Activated T-helper 1 cell treated with Interleukin-2 at 50 U/mL for 16 hours (primary cell): ENCODE data around the gene C21orf91.

Experiments
- DNase-seq: peaks from one replicate; pipeline ENCODE4 v3.0.0-alpha.2; 2020; ENCODE audit warnings: low read depth

C21orf91 gene

DNA sequence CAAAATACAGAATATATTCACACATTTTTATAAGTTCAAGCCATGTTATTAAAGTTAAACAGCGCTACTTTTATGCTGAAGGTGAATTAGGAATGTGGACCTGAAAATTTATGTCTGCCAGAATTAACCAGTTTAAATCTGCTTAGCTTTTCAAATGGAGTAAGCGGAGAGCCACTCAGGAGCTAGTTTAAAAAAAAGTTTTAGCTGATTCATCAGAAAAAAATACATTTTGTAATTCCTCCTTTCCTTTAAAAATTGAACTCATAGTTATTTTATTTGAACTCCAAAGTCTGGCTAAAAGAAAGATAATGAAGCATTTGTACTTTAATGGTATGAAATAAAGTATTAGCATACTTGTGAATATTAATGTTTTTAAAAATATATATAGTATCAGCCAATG is 21.2 kb downstream of the C21orf91 start:
- DNase-seq = no peak

DNA sequence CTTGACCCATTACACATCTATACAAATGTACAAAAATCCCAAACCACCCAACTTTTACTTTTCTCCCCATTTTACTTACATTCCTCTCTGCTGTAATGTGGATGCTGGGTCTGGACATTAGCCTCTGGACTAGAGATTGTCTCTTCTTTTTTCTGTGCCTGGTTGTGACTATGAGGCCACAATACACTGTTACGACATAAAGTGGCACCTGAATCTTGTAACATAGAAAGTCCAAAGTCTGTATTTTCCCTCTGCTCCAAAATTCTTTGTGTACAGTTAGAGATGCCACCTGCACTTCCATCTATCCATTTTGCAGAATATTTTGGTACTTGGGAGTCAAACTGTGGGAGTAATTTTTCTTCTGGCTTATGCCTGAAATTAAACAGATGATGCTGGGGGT is 22.7 kb downstream of the C21orf91 start:
- DNase-seq = no peak

DNA sequence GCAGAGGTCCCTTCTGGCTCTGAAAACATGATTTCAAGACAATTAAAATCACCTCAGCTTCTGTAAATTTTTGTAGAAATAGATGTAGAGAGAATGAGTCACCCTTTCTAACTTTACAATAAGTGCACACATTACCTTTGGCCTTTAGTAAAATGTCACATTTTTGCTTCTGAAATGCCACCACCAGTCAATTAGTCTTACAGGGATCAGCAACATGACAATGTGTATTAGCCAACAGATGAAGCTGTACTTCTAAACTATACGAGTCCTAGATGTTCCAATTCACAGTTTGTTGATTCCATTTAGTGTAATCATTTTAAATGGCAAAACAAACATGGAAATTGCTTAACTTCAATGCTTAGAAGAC is 23.1 kb downstream of the C21orf91 start:
- DNase-seq = no peak

DNA sequence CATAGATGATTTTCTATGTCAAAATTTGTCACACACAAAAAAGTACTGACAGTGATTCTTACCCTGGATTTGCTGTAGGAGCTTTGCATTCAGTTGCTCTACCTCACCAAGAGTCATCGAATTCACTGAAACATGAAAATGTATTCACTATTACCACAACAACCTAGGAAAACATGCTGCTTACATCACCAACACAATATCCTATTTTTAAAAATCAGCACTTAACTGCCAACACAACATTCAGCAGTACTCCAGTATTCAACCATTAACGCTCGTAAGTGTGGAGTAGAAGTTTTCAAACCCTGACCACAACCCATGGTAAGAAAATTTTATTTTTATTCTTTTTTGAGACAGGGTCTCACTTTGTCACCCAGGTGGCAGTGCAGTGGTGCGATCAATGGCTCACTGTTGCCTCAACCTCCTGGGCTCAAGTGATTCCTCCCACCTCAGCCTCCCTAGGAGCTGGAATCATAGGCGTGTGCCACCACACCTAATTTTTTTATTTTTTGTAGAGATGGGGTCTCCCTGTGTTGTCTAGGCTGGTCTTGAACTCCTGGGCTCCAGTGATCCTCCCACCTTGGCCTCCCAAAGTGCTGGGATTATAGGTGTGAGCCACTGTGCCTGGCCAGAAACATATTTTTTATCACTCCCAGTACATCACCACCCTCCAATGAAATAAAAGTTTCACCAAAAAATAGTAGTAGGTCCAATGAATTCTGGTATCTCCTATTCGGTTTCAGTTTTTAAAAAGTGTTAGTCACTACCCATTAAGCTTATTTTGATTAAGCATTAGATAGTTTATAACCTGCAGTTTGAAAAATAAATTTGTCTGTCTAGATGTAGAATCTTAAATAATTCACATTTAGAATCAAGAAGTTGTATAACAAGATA is 23.8 kb downstream of the C21orf91 start:
- no peak for DNase-seq

DNA sequence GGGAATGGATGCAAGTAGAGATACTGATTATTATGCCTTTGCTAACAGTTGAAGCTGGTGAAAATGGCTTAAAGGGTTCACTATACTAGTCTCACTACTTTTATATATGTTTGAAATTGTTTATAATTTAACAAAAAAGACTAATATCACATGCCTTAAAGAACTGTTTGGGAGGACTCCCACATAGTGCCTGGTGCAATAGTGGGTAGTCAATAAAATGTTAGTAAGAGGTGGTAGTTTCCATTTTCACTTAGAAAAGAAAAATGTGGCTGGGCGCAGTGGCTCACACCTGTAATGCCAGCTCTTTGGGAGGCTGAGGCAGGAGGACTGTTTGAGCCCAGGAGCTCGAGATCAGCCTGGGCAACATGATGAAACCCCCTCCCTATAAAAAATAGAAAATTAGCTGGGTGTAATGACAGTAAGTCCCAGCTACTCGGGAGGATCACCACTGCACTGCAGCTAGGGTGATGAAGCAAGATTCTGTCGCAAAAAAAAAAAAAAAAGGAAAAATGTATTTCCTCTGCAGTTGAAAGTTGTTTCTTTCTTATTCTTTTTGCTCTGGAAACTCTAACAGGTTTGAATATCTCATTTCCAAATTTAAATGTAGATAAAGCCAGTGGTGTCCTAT is 24.5 kb downstream of the C21orf91 start:
- no peak for DNase-seq

DNA sequence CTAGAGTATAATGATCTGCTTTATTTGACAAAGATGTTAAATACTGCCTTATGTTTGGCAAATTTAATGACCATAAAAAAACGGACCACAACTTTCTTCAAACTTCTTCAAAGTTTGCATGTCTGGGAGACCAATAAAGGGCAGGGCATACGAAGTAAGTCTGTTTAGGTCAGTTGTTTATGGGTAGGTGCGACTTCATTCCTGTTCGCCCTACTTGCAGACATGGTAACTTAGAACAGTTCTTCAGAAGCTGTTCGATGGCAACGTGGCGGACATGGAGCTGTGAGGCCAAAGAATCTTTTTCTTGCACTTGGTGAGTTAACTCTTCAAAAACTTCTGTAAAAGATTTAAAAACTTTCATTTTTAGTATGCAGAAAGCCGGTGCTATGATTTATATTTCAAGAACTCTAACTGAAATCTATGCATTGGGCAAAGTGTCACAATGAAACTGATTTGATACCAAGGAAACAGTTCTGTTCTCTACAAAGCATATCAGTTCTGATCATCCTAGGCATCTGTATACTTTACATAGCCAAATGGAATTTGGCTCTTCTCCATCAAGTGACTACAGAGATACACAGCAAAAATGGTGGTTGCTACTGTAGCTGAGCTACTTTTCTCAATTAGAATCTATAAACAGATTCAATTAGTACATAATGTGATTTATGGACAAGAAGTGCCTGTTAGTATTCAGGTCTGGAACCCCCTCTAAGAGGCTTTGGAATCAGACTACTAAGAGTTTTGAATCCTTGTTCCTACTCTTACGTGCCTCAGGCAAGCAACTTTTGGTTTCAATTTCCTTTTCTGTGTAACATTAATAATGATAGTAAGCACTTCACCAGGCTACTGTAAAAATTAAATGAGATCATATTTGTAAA is 25.7 kb downstream of the C21orf91 start:
- no peak for DNase-seq

DNA sequence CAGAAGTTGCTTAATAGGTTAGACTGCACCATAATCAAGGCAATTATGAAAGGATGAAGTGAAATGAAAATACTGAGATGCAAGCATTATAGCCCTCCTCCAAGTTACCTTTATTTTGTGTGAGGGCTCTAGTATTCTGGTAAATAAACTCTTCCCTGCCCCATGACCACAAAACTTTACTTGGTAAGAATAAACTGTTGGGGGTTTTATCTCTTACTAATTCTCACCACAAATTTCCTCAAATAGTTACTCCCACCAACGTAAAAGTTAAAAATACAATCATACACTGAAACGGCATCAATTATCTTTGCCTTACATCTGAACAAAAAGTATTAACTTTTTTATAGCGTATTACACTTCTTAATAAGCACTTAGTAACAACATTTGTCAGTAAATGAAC is 29.5 kb downstream of the C21orf91 start:
- no peak for DNase-seq

DNA sequence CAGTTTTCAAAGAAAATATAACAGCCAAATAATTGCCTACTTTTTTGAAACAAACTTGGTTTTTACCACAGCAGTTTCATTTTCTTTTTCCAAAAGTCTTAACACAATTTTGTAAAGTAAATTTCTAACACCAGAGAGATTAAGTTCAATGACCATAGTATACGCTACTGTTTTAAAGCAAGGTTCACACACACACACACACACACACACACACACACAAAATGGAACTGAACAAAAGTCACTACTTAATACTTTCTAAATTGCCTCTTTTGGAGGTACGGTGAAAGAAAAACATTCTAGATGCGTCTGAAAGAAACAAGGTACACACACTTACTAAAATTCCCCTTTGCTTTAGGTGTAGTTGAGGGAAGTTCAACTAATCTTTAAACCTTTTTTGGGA is 30.1 kb downstream of the C21orf91 start:
- DNase-seq = no peak

DNA sequence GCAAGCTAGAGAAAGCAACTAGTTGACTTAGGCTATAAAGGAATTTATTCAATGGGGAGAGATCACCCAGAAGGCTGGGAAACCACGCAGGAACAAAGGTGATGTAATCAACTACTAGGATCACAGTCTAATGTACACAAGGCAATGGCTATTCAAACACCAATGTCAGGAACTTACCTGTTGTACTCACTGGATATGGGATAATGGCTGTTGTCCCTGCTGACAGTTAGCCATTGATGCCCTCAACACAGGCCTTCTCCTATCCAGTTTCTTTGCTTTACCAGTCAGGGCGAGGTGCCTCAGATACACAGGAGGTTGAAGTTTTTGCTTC is 32.3 kb downstream of the C21orf91 start:
- no peak for DNase-seq

DNA sequence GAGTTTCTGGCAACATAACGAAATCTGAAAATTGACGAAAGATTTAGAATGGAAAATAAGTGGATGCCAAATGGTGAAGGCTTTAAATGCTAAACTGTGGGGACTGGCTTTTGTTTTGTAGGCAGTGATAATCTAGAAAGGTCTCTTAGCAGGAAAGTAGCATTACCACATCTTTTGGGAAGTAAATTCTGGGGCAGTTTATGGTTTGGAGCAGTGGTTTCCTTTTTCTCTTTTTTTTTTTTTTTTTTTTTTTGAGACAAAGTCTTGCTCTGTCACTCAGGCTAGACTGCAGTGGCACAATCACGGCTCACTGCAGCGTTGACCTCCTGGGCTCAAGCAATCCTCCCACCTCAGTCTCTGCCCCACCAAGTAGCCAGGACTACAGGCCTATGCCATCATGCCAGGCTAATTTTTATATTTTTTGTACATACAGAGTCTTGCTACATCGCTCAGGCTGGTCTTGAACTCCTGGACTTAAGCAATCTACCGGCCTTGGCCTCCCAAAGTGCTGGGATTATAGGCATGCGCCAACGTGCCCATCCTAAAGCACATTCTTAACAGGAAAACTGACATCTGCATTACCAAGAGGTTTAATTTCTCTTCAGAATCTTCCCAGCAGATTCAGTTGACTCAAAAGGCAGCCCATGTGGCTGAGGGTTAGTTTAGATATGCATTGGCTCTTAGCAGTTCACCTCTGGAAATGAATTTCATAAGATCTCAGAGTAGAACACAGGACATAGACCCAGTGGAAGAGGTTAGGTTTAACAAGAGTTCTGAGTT is 32.9 kb downstream of the C21orf91 start:
- DNase-seq = no peak

DNA sequence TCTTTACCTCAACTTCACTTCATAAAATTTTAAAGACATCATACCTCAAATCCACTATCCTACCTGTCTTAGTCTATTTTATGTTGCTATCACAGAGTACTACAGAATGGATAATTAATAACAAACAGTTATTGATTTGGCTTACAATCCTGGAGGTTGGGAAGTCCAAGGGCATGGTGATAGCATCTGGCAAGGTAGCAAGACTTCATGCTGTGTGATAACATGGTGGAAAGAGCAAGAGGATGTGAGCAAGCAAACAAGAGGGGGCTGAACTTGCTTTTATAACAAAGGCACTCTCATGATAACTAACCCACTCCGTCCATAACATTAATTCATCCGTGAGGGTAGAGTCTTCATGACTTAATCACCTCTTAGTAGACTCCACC is 33.8 kb downstream of the C21orf91 start:
- no peak for DNase-seq

DNA sequence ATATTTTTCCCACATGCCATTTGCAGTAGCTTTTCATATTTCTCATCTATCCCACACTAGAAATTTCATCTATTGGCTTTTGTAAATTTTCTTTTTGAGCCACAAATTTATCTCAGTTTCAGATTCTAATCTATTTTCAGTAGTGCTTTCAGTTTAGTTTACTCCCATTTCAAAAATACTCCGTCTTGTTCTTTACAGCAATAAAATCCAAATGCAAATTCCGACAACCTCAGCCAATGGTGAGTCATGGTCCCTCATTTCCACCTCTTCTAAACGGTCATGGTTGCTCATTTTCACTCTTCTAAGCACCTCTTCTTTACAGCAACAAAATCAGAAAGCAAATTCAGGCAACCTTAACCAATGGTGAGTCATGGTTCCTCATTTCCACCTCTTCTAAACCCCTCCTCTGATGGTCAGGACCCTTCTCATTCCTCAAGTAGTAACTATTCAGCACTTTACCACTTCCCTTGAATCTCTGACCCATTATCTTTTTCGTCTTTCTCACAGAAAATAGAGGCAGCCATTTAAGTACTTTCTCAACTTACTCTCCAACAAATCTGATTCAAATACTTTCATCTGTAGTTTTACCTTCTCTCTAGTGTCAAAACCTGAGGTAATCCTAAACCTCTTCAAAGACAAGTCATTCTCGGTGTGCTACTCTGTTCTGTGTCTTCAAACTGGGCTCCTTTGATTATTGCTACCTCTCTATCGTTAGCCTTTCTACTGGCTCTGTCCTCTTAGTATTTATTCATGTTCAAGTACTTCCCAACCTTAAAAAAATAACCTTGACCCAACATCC is 34.4 kb downstream of the C21orf91 start:
- no peak for DNase-seq

DNA sequence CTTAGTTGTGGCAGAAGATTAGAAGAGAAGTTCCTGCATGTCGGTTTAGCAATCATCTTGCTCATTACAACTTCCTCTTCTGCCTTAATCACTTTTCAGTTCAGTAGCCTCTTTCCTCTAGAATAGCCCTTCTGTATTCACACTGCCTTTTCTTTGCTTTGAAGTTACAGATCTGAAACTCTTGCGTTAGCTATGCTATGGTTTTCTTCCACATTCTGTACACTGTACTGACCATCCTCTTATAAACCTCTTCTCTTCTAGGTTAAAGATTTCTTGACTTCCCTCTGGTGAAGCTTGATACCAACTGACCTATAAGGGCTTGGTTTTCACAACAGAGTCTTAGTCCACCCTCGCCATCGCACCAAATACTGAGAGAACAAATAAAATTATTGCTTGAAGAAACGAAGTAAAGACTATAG is 35.0 kb downstream of the C21orf91 start:
- no peak for DNase-seq

DNA sequence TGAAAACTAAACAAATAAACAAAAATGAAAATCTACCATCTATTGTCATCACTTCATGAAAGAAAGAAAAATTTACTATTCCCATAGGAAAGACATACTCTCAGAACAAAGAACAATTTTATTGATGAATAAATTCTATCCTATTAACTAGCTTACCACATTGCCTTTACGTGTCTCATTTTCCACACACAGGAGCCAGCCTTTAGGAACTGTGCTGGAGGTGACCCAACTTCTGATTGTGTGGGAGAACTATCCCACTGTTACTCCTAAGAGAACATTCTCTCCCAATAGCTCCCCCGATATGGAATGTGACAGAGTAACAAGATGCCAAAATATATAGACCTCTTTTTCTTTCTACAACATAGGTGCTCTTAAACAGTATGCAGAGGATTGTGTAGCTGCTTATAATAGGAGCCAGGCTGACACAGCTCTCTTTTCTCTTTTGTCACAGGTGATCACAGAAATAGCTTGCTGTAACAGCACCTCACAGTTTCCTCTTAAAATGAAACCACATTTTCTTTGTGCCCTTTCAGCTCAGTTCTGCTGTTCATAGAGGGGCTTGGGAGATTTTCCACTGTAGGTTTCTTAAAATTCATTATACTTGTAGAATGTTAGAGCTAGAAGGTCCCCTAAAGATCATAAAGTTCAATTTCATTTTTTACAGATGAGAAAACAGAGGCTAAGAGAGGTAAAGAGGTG is 35.5 kb downstream of the C21orf91 start:
- DNase-seq = no peak

DNA sequence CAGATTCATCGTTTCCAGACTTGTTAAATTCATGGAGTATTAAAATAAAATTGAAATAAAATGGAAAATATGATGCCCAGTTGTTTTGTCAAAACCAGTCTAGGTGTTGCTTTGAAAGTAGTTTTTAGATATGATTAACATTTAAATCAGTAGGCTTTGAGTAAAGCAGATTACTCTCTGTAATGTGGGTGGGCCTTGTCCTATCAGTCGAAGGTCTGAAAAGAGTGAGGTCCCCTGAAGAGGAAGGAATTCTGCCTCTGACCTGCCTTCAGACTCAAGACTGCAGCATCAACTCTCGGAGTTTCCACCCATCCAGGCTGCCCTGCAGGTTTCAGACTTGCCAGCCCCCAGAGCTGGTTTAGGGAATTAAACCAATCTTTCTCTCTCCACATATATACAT is 36.2 kb downstream of the C21orf91 start:
- no peak for DNase-seq

DNA sequence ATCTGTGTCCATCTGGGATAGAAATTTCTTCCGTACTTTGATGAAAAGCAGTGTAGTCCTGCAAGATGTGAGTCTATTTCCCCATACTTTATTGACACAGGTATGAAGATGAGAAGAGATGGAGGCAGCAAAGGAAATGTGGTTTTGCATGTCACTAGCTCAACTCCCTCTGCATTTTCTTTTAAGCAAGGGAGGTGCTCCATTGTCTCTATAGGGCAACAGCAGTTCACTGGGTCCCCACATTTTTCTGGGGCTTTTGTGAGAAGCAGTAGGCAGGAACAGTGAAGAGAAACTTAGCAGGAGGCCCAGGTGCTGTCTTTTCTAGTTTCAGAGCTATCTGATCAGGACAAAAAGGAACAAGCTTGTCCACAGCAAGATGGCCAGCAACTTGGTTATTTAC is 37.1 kb downstream of the C21orf91 start:
- DNase-seq = no peak

DNA sequence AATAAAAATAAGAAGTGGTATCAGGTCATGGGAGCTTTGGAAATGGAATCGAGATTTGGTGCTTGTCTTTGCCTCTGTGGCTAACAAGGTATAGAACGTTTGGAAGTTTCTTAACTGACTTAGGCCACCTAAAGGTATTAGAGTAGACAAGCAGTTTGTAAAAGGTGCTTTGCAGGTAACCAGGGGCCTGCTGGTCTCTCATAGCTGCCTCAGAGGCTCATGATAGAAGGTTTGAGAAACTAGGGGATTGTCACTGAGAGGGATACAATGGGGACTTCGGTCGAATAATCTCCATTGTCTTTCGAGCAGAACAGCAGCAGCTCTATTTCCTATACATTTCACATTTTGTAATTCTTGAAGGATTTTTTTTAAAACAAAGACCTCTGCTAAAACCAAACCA is 37.6 kb downstream of the C21orf91 start:
- DNase-seq = no peak

DNA sequence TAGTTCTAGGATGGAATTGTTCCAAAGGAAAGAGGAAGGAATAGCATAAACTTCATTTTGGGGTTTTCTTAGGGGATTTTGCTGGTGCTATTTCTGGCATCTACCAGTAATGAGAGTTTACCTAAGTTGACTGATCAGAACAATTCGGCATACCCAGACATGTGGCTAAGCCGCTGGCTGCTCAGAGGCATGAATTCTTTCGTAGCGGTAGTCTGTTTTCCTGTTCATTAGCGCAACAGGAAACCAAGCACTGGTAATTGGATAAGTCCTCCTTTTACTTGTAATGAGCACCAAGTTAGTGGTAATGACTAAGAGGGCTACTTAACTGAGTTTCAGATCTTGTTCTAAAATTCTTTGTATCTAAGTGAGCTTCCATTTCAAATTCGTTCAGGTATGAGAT is 38.6 kb downstream of the C21orf91 start:
- DNase-seq = peak; percentile 35

DNA sequence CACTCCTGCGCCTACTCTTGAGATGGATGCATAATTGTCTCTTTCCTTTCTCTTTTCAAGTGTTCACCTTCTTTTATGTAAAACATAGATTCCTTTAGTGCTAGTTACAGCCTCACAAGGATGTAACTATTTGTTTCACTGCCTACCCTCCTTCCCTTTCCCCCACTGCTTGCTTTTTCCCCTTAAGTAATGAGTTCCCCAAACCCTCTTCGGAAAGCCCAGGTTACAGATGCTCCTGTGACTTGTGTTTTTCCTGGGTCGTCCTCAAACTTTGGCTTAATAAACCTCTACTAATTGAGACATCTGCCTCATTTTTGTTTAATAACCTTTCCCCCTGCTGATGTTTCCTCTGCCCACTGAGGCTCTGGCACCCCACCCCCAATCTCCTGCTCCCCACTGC is 39.2 kb downstream of the C21orf91 start:
- no peak for DNase-seq

DNA sequence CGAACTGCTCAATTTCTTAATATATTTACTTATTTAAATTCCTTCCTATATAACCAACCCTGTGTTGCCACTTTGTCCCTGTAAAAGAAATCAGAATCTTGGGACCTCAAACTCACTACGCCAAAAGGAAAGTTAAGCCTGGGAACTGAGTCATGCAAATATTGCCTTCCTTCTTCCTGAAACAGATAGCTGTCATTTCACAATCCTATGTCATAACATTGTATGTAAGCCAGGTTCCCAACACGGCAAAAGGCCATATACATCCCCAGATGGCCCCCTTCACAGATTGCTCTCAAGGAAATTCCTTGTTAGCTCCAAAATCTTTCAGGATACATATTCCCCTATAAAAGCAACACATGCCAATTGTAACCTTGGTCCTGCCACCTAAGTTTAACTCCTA is 39.7 kb downstream of the C21orf91 start:
- DNase-seq = no peak
